Loucy (cell line): ENCODE measurements around the gene DAP.

Source experiments
- H2AFZ ChIP-seq: fragments of 200-600 bp; sonication (generic); 2 replicates; pipeline ENCODE4 v1.6.0; 2016; ENCODE audit warnings: antibody characterized with exemption, mild to moderate bottlenecking, low read length, moderate library complexity
- H3F3A ChIP-seq: fragments of 200-600 bp; 2 replicates; pipeline ENCODE4 v1.6.0; 2016; ENCODE audit warnings: antibody characterized with exemption, low read depth, mild to moderate bottlenecking
- H3K27me3 ChIP-seq: fragments of 200-600 bp; sonication (generic); 2 replicates; pipeline ENCODE4 v1.6.1; 2014; ENCODE audit warnings: low read length, mild to moderate bottlenecking; ENCODE audit not compliant: insufficient read depth, poor library complexity, severe bottlenecking
- H3K36me3 ChIP-seq: fragments of 200-600 bp; sonication (generic); 2 replicates; pipeline ENCODE4 v1.6.1; 2016; ENCODE audit warnings: low read length; ENCODE audit not compliant: insufficient read depth
- H3K4me1 ChIP-seq: fragments of 200-600 bp; sonication (generic); 2 replicates; pipeline ENCODE4 v1.5.1; 2014; ENCODE audit warnings: low read length, mild to moderate bottlenecking; ENCODE audit not compliant: insufficient read depth, poor library complexity, severe bottlenecking
- H3K4me2 ChIP-seq: fragments of 200-600 bp; sonication (generic); 2 replicates; pipeline ENCODE4 v1.6.0; 2014; ENCODE audit warnings: antibody characterized with exemption, low read length, low read depth, mild to moderate bottlenecking; ENCODE audit not compliant: poor library complexity, severe bottlenecking
- H3K4me3 ChIP-seq: fragments of 200-600 bp; sonication (generic); 2 replicates; pipeline ENCODE4 v1.5.1; 2014; ENCODE audit warnings: low read length, mild to moderate bottlenecking, mixed read lengths; ENCODE audit not compliant: poor library complexity, severe bottlenecking
- H3K79me2 ChIP-seq: fragments of 200-600 bp; sonication (generic); 2 replicates; pipeline ENCODE4 v1.6.1; 2014; ENCODE audit warnings: low read length; ENCODE audit not compliant: insufficient read depth
- H3K9ac ChIP-seq: fragments of 200-600 bp; sonication (generic); 2 replicates; pipeline ENCODE4 v1.6.0; 2014; ENCODE audit warnings: mild to moderate bottlenecking, low read depth, low read length, moderate library complexity; ENCODE audit not compliant: poor library complexity, severe bottlenecking
- H3K9me2 ChIP-seq: fragments of 200-600 bp; sonication (generic); replicated peaks from 2 replicates; pipeline ENCODE4 v1.6.1; 2016; ENCODE audit warnings: low read depth, low read length, mixed read lengths
- H3K9me3 ChIP-seq: fragments of 200-600 bp; sonication (generic); 2 replicates; pipeline ENCODE4 v1.6.1; 2014; ENCODE audit warnings: mild to moderate bottlenecking, antibody characterized with exemption, low read length, low read depth; ENCODE audit not compliant: insufficient read depth
- H4K20me1 ChIP-seq: fragments of 200-600 bp; sonication (generic); 2 replicates; pipeline ENCODE4 v1.6.0; 2014; ENCODE audit warnings: antibody characterized with exemption, low read length, mild to moderate bottlenecking; ENCODE audit not compliant: insufficient read depth, poor library complexity, severe bottlenecking
- CTCF ChIP-seq: fragments of 200-600 bp; sonication (generic); conservative IDR thresholded peaks from 2 replicates; pipeline ENCODE4 v1.5.1; 2014; ENCODE audit warnings: mild to moderate bottlenecking, antibody characterized with exemption, low read length
- EZH2phosphoT487 ChIP-seq: fragments of 200-600 bp; IDR thresholded peaks from 2 replicates; pipeline ENCODE4 v1.6.1; 2018; ENCODE audit warnings: antibody characterized with exemption, mild to moderate bottlenecking, moderate library complexity, borderline replicate concordance

The DAP gene

GRCh38 chr5:10645146-10645545 lies 115.9 kb downstream of the DAP start:
- Histone ChIP-seq H2AFZ (no peak overlapping the region), H3K36me3 (no peaks in the 10 kb centered on the region), H3K9ac (no peak overlapping the region)

GRCh38 chr5:10644192-10644591 lies 116.8 kb downstream of the DAP start:
- Histone ChIP-seq H3K27me3 (no peaks in the 10 kb centered on the region), H3K9me3 (no peaks in the 10 kb centered on the region), H3K36me3 (no peaks in the 10 kb centered on the region), H4K20me1 (no peaks in the 10 kb centered on the region), H2AFZ (no peak overlapping the region), H3K9ac (no peak overlapping the region), H3K79me2 (no peaks in the 10 kb centered on the region), H3K9me2 (no peaks in the 10 kb centered on the region), H3K4me3 (no peak overlapping the region), H3K4me2 (no peak overlapping the region), H3K4me1 (peaks cover 12% of the 10 kb centered on the region), H3F3A (no peaks in the 10 kb centered on the region)
- TF ChIP-seq CTCF, result no peak
- no peak for TF ChIP-seq EZH2phosphoT487

More at GRCh38 chr5:10645146-10645545, 115.9 kb downstream of the DAP start:
- no peaks in the 10 kb centered on the region for H4K20me1 ChIP-seq
- H3K27me3 ChIP-seq, result no peaks in the 10 kb centered on the region
- H3K9me3 ChIP-seq, result no peaks in the 10 kb centered on the region
- peaks cover 12% of the 10 kb centered on the region for H3K4me1 ChIP-seq
- H3K9me2 ChIP-seq, result no peaks in the 10 kb centered on the region
- H3K79me2 ChIP-seq, result no peaks in the 10 kb centered on the region
- H3K4me3 ChIP-seq, result no peak overlapping the region
- no peak for TF ChIP-seq CTCF
- TF ChIP-seq EZH2phosphoT487, result no peak
- H3F3A ChIP-seq, result no peaks in the 10 kb centered on the region
- no peak overlapping the region for H3K4me2 ChIP-seq

- Histone ChIP-seq H3K4me2 (no peak overlapping the region), H3K9me3 (no peaks in the 10 kb centered on the region), H3F3A (no peaks in the 10 kb centered on the region), H3K27me3 (no peaks in the 10 kb centered on the region), H3K9ac (no peak overlapping the region), H3K9me2 (no peaks in the 10 kb centered on the region), H2AFZ (no peak overlapping the region), H3K4me1 (peaks cover 12% of the 10 kb centered on the region), H3K4me3 (no peak overlapping the region), H4K20me1 (no peaks in the 10 kb centered on the region), H3K36me3 (0 out of 2 replicates have a peak, but pooled peaks cover 7% of the 10 kb centered on the region), H3K79me2 (no peaks in the 10 kb centered on the region)
- no peak for TF ChIP-seq EZH2phosphoT487
- no peak for TF ChIP-seq CTCF
Measured at GRCh38 chr5:10642367-10642766, 118.7 kb downstream of the DAP start.
